HG02610 (cell line): ENCODE data around the gene ILK.

Experiments used
- ATAC-seq: cut with Tn5 transposase; IDR thresholded peaks from one replicate; pipeline ENCODE4 v1.9.1; 2021; ENCODE audit warnings: mild to moderate bottlenecking, moderate library complexity; ENCODE audit not compliant: unreplicated experiment

The ILK gene

DNA sequence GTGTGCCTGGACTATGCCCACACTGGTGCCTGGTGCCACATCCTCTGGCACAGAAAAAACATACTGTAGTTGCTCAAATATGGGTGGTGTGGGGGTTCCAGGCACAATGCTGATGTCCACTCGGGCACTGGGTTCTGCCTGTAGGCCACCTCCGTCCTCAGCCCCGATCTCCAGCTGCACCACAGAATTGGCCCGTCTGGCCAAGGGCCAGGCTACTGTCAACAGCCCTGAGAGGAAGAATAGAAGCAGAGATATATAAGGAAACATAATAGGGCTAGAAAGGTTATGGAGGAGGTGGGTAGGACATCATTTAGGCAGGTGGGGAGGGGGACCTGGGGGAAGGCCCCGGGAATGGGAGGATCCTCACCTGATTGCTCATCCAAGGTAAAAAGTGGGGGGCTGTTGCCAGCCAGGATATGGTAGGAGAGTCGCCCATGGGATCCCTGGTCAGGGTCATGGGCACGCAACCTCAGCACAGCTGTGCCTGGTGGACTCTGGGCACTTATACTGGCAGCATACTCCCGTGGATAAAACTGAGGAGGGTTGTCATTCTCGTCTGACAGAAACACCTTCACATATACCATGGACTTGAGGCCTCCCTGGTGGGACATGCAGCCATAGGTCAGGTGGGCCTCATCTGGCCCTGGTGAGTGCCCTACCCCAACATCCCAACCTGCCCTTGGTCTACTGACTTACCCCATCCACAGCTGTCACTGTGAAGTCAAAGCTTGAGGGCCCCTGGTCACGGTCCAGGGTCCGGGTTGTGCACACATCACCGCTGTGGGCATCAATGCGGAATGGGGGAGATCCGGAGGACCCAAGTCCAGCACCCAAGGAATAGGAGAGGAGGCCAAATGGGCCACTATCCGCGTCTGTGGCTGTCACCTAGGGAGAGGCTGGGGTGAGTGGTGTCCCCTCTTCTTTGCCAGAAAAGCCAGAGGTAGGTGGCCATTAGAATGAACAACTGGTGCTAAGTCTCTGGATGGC, 30.1 kb downstream of the ILK start:
- no peak for ATAC-seq

DNA sequence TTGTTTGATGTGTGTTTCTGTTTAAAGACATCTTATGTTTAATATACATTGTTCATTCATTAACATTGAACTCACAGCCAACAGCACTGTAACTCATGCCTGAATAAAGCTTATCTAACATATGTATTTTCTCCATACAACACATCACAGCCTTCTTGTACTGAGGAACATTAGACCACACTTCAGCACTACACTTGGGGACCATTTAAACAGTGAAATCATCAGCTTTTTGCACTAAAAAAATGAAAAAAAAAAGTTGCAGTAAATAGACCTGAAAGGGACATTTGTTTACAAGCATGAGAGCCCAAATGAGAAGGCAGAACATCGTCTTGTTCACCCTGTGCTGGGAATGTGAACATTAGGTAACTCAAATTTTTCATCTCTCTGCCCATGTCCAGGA, 31.0 kb downstream of the ILK start:
- no peak for ATAC-seq

DNA sequence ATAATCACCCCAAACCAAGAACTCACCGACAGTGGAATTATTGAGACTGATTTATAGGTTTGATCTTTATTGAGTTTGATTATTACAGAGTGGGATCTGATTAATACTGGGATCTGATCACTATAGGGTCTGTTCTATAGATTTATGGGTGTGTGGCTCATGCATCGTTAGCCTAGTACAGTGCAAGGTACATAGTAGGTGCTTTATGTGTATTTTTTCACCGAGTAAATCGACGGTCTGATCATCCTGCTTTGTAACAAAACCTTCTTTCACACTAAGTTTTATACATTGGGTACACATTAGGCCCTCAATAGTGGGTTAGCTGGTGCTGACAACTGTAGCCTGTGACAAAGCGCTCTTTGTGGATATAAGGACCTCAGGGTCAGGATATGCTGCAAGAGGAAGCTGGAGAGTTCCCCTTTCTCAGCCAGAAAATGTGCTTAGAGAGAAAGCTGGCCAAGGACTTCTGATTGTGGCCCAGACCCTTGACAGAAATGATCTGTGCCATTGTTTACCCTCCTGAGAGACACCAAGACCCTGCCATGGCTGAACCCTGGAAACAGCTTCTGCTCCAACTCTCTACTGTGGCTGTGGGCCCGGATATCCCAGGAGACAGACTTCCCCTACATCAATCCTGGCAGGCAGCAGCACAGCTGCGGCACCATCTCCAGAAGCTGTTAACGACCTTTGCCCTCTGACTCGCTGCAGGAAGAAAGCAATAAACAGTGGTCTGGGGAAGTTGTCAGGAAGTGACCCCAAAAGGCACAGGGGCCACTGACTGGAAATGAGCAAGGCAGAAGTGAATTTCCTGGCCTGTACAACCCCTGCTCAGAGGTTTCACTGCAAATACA, 31.7 kb downstream of the ILK start:
- ATAC-seq, result no peak

DNA sequence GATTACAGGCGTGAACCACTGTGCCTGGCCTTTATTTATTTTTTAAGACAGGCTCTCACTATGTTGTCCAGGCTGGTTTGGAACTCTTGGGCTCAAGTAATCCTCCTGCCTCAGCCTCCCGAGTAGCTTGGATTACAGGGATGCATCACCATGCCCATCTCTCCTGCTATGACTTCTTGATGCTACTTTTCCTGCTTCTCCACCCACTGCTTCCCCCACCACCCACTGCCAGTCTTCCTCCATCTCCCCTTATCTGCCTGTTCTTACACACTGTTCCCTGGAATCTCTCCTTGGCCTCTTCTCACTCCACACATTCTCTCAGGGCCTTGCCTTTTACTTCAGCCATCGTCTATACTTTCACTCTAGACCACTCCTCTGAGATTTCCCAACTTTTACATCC, 32.9 kb downstream of the ILK start:
- no peak for ATAC-seq

DNA sequence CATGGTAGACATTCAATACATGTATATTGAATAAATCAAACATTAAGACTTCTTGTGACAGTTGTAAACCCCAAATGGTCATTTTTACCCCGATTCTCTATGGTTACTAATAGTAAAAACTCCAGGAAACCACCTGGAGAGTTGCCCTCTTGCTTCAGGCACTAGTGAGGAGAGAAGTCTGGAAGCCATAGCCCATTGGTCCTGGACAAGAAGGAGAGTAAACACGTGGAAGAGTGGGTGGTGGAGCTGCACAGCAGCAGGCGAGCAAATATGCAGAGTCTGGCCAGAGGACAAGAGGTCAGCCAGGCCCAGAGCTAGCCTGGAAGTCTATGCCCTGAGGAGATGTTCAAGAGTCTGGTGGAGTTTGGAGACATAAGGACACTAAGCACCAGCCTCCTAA, 34.3 kb downstream of the ILK start:
- ATAC-seq, result no peak

DNA sequence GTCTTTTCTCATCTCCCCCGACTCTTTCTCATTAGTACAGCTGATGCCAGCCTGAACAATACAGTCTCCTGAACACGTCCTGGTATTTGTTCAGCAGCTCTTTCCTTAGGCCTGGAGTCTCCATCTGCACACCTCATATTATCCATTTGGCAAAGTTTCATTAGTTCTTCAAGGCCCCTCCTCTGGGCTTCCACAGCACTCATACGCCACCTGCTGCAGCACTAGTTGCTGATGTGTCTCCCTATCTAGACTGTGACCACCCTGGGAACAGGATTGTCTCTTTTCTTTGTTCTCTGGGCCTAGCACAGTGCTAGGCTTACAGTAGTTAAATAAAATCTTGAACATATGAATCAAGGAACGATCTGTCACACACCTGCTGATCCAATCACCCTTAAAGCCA, 34.9 kb downstream of the ILK start:
- ATAC-seq, result no peak

DNA sequence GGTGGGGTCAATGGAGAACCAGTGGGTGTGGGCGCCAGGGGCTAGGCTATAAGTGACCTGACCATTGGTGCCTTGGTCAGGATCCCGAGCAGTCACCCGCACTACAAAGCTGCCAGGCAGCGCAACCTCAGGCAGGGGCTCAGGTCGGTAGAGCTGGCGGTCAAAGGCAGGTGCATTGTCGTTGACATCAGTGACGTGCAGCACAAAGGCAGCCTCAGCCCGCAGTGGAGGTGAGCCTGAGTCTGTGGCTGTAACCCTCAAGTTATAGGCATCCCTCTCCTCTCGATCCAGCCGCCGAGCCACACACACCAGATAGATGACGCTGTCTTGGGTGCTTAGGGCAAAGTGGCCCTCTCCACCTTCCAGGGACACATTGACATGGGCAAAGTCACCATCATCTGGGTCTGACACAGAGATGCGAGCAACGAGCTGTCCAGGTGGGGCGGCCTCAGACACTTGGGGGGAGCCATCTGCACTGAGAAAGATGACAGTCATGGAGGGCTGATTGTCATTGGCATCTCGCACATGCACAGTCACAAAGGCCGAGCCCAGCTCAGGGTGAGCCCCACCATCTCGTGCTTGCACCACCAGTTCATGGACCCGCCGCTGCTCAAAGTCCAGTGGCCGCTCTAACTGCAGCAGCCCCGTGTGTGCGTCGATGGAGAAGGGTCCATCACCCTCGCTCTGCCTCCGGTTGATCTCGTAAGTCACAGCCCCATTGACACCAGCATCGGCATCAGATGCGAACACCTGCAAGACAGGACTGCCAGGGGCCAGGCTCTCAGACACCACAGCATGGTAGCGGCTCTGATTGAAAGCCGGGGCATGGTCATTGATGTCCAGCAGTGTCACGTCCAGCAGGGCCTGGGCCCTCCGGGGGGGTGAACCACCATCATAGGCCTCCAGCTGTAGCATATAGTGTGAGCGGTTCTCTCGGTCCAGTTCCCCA, 36.7 kb downstream of the ILK start:
- ATAC-seq, result no peak

DNA sequence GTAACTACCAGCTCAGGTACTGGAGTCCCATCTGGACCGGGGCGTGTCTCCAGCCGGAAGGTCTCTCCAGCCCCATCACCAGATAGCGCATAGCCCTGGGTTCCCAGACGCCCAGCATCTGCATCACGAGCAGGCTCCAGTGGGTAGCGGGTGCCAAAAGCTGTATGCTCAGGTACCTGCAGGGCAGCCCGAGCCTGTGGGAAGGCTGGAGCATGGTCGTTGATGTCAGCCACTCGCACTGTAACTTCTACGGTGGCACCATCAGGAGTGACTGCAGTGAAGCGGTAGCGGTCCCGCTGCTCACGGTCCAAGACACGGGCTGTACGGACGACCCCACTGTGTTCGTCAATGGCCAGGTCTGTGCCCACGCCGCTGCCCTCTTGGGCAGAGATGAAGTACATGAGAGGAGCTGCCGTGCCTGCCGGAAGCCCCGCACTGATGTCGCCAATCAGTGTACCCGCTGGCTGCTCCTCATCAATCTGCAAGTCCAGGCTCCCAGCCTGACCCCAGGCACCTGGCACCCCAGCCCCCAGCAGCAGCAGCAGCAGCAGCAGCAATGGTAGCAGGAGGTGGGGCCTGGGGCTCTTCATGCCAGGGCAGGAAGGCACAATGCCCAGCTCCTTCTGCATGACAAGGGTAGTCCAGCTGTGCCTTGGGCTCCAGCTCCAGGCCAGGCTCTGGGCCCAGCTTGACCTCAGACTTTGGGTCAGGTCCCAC, 37.6 kb downstream of the ILK start:
- no peak for ATAC-seq

DNA sequence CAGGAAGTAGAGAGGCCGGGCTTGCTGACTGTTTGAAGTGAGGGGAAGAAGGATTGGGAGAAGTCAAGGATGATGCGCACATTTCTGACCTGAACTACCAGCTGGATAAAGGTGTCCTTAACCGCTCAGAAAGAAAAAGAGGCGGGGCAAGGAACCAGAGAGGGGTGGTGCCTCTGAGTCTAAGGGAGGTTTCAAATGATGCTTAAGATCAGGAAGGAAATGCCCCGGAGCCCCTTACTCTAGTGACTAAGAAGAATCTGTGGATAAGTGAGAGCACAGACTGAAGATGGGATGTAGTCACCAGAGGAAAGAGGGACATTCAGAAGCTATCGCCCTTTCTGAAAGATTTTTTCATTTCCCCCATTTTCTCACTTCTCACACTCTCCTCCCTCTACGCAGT, 39.4 kb downstream of the ILK start:
- no peak for ATAC-seq

DNA sequence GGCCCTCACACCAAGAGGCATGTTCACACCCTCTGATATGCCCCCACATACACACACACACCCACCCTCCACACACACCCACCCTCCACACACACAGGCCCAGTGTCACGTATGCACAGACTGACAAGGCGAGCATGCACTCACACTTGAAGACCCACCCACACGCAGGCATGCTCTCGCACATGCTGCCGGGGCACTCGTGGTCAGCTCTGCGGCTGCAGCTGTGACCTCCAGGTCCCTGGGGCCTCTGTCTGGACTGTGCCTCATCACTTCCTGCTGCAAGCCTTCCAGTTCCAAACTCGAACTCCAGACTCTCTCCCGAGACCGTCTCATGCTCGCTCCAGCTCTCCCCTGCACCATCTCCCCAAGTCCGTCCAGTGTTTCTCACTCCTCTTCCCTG, 42.5 kb downstream of the ILK start:
- ATAC-seq, result peak; percentile 38

DNA sequence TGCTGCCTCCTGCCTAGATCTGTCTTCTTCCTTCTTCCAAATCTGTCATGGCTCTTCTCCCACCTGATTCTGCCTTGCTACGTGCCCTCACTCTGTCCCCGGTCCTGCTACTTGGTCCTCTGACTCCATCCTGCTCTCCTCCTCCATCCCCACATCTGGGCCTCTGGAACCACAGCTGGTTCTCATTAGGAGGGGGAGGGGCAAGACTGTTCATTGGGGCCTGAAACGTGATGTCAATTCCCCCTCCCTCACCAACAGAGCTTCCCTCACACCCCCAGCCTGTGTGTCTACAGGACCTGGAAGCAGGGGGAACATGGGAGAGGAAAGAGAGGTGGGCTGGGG, 43.0 kb downstream of the ILK start:
- ATAC-seq, result no peak

DNA sequence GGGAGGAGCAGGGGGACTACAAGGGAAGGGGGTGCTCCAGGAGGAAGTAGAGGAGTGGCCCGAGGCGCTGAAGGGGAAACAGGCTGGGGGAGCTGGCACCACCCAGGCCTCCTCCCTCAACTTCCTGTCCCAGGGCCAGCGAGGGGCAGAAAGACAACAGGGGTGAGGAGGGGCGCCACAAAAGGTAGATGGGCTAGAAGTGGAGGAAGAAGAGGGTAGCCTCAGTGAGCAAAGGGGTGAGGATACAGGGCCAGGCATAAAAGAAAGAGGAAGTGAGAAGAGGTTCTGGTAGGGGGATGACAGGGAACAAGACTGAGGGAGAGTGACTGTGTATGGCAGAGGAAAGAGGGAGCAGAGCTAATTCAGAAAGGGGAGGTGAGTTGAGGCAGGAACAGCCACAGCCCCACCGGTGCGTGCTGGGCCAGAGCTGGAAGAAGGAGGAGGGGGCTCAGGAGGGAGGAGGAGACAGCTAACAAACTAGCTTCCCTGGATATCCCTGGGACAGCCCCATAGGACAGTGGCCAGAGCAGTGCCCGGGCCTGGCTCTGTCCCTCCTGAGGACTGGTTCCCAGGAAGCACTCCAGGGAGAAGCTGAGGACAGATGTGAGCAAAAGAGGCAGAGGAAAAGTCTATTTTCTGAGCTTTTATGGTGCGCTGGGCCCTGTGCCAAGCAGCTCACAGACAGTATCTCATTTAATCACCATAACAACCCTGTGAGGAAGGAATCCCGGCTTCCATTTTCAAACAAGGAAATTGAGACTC, 43.5 kb downstream of the ILK start:
- peak; percentile 93 for ATAC-seq

DNA sequence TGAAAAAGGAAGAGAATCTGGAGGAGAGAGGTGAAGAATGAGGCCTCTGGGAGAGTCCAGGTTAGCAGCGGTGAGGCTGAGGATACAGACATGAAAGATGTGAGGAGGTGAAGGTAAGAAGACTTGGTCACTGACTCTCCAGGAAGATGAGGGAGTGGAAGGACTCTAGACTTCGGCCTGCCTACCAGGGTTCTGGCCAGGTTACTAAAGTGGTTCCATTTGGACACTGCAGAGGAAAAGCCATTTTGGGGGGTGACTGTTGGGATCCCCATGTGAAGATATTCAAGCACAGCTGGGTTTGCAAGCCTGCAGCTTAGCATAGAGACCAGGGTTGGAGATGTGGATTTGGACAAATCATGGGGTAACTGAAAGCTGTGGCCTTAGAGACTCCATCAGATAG, 44.3 kb downstream of the ILK start:
- ATAC-seq, result no peak

DNA sequence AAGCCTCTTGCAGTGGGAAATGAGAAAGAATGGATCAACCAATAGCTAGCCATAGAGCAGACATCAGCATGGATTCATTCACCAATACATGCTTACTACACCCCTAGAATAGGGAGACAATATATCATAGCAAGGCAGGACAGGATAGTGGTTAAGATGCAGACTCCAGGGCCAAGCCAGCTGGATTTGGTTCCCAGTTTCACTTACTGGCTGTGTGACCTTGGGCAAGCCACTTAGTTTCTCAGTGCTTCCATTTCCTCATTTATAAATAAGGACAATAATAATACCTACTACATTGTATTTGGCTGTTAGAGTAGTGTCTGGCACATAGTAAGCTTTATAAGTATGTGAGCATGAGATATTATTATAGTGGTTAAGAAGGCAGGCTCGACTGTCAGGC, 44.9 kb downstream of the ILK start:
- no peak for ATAC-seq

DNA sequence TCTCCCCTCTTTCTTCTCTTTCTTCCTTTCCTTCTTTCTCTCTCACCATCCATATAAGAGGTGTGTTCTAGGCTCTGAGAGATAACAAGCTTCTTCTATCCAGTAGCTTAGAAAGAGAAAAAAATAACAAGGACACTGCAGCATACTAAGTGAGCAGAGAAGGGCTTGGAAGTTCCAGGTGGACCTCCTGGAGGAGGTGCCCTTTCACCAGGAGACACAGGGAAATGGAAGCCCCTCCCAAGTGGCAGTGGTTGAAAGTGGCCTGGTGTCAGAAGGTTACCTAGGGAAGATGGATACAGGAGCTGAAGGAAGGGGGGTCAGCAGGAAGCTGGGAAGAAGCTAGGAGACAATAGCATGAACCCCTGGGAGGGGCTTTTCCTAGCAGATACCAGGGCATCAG, 46.5 kb downstream of the ILK start:
- ATAC-seq, result no peak

DNA sequence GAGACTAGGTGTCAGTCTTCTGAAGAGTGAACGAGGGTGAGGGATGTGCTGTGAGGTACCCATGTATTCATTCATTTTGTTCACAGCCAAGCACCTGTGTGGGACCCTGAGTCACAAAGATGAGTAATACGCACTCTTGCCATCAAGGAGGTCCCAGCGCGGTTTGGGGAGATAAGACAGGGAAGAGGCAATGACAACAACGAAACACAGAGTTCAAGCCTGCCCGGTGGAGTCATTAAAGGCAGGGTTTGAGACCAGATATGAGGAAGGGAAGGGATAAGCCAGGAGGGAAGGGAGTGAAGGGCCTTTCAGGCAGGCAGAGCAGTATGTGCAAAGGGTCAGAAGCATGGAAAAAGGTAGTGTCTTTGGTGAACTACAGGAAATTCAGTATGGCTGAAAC, 47.4 kb downstream of the ILK start:
- no peak for ATAC-seq

DNA sequence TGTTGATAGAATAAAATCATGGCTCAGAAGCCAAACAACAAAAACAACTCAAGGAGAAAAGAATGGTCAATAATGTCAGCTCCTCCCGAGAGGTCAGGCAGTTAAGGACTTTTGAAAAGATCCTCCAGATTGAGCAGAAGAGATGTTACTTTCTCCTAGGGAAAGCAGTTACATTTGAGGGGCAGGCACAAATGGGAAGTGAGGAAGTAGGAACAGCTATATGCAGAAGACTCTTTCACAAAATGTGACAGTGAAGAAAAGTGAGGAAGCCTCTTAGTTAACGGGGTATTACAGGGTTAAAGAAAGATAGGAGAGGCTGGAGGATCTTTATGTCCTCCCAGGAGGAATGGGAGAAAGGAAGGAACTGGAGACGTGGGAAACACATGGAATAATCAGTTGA, 48.6 kb downstream of the ILK start:
- ATAC-seq, result no peak

DNA sequence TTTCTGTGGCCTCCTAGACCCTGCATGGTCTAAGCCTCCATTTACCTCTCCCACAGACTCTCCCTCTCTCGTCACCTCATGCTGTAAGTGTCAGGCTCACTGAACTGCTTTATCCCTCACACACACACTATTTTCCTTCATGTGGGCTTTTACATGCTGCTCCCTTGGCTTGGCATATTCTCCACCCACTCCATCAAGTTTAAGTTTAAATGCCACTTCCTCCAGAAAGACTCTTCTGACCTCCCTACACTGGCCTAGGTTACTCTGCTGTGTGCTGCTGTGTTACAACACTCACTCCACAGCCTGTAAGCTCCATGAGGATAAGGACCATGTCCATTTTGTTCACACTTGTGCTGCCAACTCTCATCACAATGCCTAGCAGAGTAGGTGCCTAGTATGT, 49.5 kb downstream of the ILK start:
- no peak for ATAC-seq

DNA sequence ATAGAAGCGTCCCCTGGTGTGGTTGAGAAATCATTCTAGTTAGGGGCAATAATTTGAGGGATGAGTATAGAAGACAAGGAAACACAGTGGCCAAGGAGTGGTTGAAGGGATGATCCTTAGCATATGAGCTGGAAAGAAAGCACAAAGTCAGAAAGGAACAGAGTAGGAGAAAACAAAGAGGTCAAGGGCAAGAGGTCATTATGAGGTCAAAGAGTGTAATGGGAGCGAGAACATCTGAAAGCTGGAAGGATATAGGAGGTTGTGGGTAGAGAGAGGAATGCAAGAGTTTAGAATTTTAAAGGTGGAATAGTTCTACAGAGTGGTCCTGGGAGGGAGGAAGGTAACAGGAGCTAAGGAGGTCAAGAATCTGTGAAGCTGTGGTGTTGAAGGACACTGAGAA, 50.1 kb downstream of the ILK start:
- no peak for ATAC-seq
